ENCODE measurements around the gene TLR2.

GRCh38 chr4:153747406-153747955 lies 63.4 kb downstream of the TLR2 start:
- TF ChIP-seq POLR2AphosphoS5 (IDR thresholded peaks at IDR 0.05; ENCODE audit: low read depth, low read length): no peak
- no peak for TF ChIP-seq POLR2A (IDR thresholded peaks at IDR 0.05; ENCODE audit: low read depth, low read length)

Data from GM12892 (cell line).